GM12875 (cell line): ENCODE measurements around the gene PBX1.

Experiments used
- H3K4me3 ChIP-seq: one replicate; pipeline ENCODE4 v1.5.1; 2011; ENCODE audit warnings: low read depth, low read length, control low read depth
- CTCF ChIP-seq: IDR thresholded peaks from 2 replicates; pipeline ENCODE4 v1.5.1; 2011; ENCODE audit warnings: low read depth, mild to moderate bottlenecking, control low read depth, inconsistent platforms, low read length, moderate library complexity, borderline replicate concordance; ENCODE audit not compliant: insufficient read depth

Gene PBX1

GRCh38 chr1:164853146-164853545 is 294.2 kb downstream of the PBX1 start:
- TF ChIP-seq CTCF, result no peak
- H3K4me3 ChIP-seq, result no peak overlapping the region

GRCh38 chr1:164855716-164856329 is 296.8 kb downstream of the PBX1 start:
- no peak for TF ChIP-seq CTCF
- no peak overlapping the region for H3K4me3 ChIP-seq

- TF ChIP-seq CTCF, result no peak
- H3K4me3 ChIP-seq, result no peak overlapping the region
These were observed 297.4 kb downstream of the PBX1 start for GRCh38 chr1:164856381-164856780.

- H3K4me3 ChIP-seq, result no peak overlapping the region
- no peak for TF ChIP-seq CTCF
These were observed 298.5 kb downstream of the PBX1 start for GRCh38 chr1:164857439-164857838.

GRCh38 chr1:164858096-164858632 is 299.2 kb downstream of the PBX1 start:
- no peak for TF ChIP-seq CTCF
- H3K4me3 ChIP-seq, result no peak overlapping the region

GRCh38 chr1:164861632-164862031 is 302.6 kb downstream of the PBX1 start:
- no peak for TF ChIP-seq CTCF

GRCh38 chr1:164863056-164863455 is 304.1 kb downstream of the PBX1 start:
- no peak overlapping the region for H3K4me3 ChIP-seq

More at GRCh38 chr1:164861632-164862031, 302.6 kb downstream of the PBX1 start:
- H3K4me3 ChIP-seq, result no peak overlapping the region

More at GRCh38 chr1:164863056-164863455, 304.1 kb downstream of the PBX1 start:
- TF ChIP-seq CTCF, result no peak
